Head of caudate nucleus (tissue), 42 donors: ENCODE measurements around the gene GLDC.
"Not testable (repeated sequence)": the region's sequence is repeated elsewhere in the genome, so short reads cannot be mapped to it uniquely, and the experiment has no call there.

Experiments used
- DNase-seq, 42 donors: peaks; one replicate each; pipeline versions ENCODE4 v3.0.0 to v3.0.0-alpha.2; 2020 to 2021; ENCODE audit warnings: mixed read lengths in 7 of 42
- intact Hi-C: fragments of 100-400 bp; cut with DNase I; formaldehyde crosslinking; loops from one replicate; pipeline ENCODE4 v1.15.0; 2022

Gene GLDC

DNA sequence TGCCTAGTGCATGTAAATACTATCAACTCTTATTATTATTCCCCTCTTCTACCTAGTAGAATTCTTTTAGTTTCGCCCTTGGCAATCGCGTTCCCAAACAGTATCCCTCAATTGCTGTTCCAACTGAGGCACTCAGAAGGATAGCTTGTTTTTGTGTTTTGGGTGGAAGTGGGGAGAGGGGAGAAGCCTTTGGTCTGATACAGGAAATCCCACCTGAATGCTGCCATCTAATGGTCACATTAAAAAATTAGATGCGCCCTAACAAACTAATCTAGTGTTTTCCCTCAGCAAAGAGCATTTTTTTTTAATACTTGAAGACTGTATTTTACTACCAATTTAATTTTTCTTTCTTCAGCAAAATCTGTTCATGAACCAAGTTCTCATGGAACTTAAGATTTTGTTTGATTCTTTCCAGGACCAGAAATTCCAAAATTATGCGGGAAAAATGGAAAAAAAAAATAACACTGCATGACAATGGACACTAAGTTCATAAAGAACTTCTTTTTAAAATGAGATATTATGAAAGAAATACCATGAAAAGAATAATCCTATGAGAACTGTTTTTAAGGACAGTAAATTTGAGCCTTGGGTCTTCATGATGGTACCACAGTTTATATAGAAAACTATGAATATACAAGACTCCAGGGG is 22.2 kb upstream of the GLDC start:
- intact Hi-C loops, result loop anchor here (5.0 to 10.0 kb wide), 2 partner anchors 80 to 313 kb away; no protein-coding TSS in a partner anchor
- peak in 12 of 42 donors; percentile 9 to 63 (median 27) for DNase-seq

DNA sequence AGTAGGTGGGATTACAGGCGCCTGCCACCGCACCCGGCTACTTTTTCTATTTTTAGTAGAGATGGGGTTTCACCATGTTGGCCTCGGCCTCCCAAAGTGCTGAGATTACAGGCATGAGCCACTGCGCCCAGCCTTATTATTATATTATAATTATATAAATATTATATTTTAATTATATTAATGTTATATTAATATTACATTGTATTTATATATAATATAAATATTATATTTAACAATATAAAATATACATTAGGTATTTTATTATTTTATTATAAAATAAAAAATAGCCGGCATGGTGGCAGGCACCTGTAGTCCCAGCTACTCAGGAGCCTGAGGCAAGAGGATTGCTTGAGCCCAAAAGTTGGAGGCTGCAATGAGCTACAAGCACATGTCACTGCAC is 21.6 kb upstream of the GLDC start:
- intact Hi-C loops, result loop anchor here (5.0 to 10.0 kb wide), 2 partner anchors 80 to 312 kb away; no protein-coding TSS in a partner anchor
- DNase-seq, result no peak

DNA sequence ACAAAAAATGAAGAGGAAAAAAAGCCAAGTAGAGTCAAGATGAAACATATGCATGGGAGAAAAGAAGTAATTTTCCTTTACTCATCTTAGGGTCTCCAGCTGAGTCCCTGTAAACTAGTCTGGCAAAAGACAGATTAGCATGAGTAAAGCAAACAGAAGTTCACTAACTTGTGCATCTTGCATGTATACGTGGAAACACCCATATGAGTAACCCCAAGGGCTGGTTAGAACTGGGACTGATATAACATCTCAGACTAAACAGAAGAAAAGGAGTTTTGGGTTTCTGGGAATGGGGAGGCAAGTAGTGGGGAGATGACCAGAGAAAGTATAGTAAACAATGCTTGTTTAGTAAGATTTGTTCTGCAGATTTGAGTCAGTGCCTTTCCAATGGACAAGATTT is 20.1 kb upstream of the GLDC start:
- intact Hi-C loops, result loop anchor here (5.0 to 10.0 kb wide), 2 partner anchors 78 to 311 kb away; no protein-coding TSS in a partner anchor
- DNase-seq, result no peak

DNA sequence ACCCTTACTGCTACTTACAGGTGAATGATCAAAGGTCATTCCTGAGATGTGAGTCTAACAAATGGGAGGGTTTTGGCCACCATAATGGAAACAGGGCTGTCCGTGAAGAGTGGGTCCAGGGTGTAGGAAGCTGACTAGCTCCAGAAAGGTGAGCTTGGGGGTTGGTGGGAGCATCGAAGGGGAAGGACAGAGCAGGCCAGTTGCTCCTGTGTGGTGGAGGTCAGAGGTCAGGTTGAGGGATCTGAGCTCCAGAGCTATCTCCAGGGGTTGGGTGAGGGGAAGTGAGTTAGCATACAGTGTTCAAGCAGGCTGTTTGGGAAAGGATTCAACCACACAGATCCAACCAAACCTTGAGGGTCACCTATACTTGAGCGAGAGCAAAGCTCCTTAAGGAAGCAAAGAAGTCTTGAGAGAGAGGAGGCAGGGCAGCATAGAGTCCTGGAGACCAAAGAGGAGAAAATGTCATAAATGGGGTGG is 18.7 kb upstream of the GLDC start:
- no peak for DNase-seq
- intact Hi-C loops, result loop anchor here (10.0 kb wide), 1 partner anchor 309 kb away; no protein-coding TSS in a partner anchor

DNA sequence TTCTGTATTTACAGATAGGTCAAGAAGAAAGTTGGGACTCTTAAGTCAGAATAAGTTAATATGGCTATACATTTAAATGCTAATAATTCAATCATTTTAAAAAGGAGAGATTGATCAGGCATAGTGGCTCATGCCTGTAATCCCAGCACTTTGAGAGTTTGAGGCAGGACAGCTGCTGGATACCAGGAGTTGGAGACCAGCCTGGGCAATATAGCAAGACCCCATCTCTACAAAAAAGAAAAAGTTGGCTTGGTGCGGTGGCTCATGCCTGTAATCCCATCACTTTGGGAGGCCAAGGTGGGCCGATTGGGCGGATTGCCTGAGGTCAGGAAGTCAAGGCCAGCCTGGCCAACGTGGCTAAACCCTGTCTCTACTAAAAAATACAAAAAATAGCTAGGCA is 15.0 kb upstream of the GLDC start:
- DNase-seq, result no peak
- intact Hi-C loops, result loop anchor here (10.0 kb wide), 1 partner anchor 306 kb away; no protein-coding TSS in a partner anchor

DNA sequence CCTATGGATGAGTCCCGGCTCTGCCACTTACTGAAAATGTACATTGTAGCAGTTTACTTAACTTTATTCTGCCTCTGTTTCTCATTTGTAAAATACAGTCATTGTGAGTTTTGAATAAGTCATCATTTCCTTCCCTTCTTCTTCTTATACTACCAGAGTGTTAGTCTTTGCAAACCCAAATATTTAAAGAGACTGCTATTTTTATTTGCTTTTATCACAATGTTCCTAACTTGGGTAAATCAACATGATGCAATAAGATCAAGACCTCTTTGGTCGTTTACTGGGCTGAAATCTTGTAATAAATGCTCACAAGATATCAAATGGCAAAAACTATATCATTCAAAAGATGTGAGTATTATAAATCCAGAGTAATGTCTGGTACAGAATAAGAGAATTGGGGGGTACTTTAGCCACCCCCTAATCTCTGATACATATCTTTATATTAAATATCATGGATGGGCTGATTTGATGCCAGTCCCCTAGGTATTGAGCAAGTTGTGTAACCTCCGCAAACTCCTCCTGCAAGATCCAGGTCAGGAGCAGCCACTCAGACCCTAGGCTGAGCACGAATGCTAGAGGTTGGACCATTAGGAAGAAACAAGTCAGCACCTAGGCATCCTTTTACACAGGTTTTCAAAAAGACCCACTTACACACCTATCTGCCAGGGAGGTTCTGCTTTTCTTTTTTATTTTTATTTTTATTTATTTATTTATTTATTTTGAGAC is 13.3 kb upstream of the GLDC start:
- no peak for DNase-seq
- intact Hi-C loops, result no loop called here

DNA sequence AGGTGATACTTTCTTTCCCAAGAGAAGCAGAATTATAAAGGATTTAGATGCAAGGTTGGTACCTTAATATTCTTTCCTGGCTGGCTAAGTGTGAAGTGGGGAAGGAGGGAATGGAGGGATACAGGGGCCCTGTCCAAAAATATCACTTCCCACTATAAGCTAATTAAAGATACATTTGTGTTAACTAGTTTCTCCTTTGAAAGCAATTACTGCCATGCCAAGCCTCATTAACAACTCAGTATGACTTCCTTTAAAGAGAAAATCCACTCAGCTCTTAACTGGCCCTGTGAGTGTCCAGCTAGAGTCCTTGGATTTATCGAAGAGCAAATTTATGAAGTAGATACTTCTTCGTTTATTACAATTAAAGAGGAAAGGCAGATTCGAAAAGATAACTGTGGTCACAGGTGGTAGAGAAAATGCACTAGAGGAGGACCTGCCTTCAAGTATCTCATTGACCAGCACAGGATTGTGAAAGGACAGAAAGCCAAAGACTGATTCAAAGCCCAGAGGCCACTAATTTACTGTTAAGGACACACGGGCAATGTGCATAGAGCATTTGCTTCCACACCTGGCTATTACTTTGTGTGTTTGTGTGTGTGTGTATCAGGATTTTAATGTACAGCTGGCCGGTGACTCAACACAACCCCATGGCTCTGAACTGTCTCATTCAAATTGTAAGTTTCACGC is 11.2 kb upstream of the GLDC start:
- no peak for DNase-seq
- intact Hi-C loops, result no loop called here

DNA sequence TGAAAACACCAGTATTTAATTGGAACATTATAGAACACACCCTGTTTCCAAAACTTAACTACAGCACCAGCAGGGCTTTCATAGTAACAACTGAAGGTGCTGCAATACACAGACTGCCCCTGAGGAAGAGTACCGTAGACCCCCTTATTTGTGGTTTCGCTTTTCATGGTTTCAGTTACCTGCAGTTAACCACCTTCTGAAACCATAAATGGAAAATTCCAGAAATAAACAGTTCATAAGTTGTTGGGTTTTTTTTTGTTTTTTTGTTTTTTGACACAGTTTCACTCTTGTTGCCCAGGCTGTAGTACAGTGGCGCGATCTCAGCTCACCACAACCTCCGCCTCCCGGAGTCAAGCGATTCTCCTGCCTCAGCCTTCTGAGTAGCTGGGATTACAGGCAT is 9.5 kb upstream of the GLDC start:
- no peak for DNase-seq
- intact Hi-C loops, result no loop called here

DNA sequence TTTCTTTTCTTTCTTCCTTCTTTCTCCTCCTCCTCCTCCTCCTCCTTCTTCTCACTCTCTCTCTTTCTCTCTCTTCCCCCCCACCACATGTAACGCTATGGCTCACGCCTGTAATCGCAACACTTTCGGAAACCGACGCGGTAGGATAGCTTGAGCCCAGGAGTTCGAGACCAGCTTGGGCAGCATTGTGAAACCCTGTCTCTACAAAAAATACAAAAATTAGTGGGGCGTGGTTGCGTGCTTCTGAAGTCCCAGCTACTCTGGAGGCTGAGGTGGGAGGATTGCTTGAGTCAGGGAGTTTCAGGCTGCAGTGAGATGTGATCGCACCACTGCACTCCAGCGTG is 736 bp upstream of the GLDC start:
- peak in 3 of 42 donors; percentile 22 to 39 (median 29) for DNase-seq
- intact Hi-C loops, result no loop called here

DNA sequence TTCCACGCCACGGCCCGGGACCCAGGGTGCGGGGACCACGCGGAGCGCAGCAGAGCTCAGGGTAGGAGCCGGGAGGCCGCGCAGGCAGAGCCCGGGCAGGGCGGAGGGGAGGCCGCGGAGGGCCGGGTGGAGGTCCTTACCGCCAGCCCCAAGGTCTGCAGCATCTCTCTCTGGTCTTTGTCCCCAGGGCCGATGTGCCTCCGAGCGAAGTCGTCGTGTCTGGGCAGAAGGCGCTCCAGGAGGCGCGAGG is 499 bp downstream of the GLDC start:
- intact Hi-C loops, result not testable (repeated sequence)
- peak in 14 of 42 donors; percentile 9 to 46 (median 20) for DNase-seq

DNA sequence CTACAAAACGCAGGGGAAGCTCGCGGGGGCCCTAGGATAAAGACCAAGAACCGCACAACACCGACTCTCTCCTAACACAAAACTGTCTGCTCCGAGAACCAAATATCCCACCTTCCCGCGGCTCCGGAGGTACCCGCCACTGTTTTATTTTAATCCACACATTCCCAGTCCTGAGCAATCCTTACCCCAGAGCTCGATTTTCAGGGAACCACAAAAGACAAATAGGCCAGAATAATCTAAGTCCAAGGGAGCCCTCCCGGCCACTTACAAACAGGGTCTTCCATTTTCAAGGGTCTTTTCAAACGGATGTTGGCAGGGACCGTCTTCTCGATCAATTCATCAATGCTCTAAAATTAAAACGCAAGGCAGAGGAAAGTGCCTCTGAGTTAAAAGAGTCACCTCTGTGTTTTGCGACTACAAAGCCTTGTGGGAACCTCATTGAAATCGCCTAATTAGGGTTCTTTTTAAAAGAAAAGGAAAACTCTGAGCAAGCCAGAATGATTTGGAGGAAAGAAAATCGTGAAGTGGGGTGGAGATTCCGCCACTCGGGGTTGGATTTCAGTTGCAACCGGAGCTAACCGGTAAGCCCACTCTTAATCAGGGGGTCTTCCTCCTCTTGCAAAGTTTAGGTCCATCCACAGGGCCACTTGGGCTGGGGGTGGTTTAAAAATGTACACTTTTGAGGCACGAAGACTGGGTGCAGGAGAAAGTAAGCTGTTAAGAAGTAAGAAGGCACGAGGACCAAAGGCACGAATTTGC is 1.0 kb downstream of the GLDC start:
- peak in 1 of 42 donors; percentile 51 for DNase-seq
- intact Hi-C loops, result no loop called here

DNA sequence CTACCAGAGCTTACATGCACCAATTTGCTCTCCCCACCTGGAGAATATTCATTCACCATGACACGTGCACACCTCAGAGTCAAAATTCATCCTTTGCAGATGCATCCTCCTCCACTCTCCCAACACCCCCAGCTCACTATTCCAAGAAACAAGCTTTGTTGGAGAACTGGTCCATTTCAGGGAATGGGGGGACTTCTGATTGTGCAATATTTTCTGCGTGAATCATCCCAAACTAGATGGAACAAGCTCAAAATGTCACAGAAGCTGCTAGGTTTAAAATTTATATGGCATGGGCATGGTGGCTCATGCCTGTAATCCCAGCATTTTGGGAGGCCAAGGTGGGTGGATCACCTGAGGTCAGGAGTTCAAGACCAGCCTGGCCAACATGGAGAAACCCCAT is 3.6 kb downstream of the GLDC start:
- no peak for DNase-seq

DNA sequence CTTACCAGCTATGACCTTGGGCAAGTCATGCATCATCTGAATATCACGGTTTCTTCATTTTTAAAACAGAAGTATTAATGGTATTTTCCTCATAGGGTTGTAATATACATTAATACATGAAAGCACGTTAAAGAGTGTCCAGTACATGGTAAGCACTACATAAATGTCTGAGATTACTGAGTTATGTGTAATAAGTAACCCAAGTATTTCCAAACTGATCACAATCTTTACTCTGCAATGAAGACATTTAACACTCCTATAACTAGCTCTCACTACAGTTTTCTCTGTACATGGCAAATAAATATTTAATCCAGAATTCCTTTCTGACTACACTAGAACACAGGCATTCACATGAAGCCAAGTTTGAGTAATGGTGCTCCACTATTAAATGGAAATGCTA is 4.0 kb downstream of the GLDC start:
- intact Hi-C loops, result no loop called here
- DNase-seq, result no peak

More for the DNA sequence above, 3.6 kb downstream of the GLDC start:
- intact Hi-C loops, result no loop called here

DNA sequence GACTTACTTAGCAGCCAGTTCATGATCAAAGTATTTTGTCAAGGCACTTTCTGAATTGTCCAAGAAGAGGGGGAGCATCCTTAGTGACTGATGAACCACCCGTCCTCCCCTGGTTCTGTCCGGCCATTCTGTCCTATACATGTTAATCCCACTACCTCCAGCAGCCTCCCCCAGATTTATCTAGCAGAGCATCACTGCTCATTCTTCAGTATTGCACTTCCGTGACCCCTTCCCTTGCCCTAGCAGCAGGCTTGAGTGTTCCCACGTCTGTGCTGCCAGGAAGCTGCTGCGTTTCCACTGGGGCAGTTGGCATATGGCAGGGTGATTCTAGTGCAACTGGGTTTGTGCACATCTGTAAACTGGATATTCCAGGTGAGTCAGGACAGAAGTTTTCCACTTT is 4.5 kb downstream of the GLDC start:
- DNase-seq, result no peak
- intact Hi-C loops, result no loop called here

DNA sequence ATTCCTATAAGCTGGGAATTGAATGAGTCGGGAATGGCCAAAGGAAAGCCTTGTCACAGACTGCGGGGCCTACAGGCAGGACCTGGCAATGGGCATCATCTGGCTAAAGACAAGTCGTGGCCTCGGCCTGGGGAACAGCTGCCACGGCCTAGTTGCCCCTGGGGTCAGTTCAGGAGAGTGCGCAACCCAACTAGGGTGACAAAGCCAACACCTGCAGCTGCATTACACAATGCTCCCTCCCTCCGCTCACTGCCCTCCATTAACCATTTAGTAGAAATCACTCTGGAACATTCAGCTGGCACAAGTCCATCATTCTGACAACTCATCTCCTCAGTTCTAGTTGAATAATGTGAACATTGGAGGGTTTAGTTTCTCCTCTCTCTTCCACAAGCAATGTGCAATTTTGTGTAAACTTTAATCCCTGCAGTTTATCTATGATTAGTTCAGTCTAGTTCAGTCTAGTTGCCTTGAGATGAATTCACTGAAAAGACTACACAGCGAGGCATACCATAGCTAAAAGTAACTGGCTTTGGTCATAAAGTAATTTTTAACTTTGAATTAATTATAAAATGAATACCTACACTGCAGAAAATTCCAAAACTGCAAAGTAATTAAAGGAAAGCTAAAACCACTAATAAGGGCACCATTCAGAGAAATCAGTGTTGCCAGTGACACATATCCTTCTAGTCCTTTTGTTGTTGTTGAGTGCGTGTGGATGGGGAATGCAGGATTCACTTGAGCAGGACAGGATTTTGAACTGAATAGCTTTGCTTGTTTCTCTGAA is 5.1 kb downstream of the GLDC start:
- intact Hi-C loops, result no loop called here
- DNase-seq, result peak in 1 of 42 donors; percentile 12

DNA sequence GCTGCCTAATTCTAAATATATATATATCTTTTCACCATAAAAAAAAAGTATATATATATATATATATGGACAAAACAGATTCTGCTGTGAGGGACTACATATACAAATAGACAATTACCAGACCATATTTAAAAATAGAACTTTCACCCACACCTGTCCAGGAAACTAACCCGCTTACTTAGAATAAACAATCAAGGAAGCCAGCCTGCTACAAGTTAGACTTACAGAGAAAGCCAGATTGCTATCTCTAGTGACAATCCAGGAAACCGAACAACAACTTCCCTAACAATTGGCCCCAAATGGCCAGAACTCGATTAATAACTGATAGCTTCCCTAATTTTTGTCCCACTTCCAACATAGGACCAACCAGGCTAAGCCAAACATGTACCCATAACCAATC is 5.9 kb downstream of the GLDC start:
- intact Hi-C loops, result no loop called here
- no peak for DNase-seq

DNA sequence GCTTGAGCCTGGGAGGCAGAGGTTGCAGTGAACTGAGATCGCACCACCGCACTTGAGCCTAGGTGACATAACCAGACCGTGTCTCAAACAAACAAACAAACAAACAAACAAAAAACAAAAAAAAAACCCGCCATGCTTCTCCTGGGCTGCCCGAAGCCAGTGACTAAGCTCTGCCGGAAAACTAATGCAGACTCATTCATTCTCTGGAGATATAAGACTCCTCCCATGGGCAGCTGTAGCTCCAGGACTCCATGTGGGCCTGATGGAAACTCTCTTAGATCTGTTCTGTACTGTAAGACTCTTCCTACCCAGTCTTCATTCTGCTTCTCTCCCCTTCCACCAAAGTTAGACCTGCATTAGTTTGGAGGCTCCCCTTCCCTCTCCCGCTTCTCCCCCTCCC is 11.1 kb downstream of the GLDC start:
- intact Hi-C loops, result no loop called here
- DNase-seq, result no peak

DNA sequence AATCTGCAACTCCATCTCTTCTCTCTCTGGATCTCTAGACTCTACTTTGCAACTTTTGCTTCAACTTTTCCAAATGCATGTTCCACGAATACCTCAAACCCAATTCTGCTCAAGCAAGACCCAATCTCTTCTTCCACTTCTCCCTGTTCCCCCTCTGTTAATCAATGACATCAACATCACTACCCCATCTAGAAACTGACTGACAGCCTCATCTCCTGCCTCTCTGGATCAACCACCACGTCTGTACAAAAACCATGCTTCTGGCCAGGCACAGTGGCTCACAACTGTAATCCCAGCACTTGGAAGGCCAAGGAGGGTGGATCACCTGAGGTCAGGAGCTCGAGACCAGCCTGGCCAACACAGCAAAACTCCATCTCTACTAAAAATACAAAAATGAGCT is 12.2 kb downstream of the GLDC start:
- intact Hi-C loops, result no loop called here
- DNase-seq, result no peak
